SK-N-DZ (cell line): ENCODE measurements around the gene EFEMP1.

ENCODE experiments used
- DNase-seq: peaks from one replicate; pipeline ENCODE4 v3.0.0-alpha.2; 2015; ENCODE audit warnings: low spot score

The EFEMP1 gene

DNA sequence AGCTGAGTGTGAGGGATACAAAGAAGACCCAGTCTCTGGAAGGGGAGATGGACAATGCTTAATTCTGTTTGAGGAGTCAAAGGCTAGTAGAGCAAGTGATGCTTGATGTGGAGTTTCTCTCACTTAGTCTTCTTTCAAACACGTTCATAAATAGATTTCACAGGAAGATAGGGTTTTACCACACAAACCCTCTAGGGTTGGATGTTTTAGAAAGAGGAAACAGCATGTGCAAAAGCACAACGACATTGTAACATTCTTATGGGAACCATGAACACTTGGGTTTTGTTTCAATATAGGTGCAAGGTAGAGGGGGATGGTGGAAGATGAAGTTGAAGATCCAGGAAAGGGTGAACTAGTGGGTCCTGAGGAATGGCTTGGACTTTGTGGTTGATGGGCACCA is 10.8 kb upstream of the EFEMP1 start:
- no peak for DNase-seq

DNA sequence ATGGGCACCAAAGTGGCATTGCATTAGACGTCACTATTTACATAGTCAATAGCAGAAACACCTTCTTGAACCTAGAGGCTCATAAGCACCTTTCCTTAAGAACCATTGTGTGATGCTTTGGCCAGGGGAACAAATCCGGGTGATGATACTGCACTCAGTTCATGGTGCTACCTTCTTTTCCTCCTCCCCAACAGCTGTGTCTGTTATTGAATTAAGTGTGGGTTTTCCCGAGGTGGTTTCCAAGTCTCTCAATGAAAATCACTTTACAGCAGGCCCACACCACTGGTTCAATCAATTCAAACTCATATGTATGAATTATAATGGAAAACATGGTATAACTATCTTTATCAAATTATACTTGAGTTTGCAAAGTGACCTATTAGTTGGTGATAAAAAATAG is 9.3 kb upstream of the EFEMP1 start:
- DNase-seq = no peak

DNA sequence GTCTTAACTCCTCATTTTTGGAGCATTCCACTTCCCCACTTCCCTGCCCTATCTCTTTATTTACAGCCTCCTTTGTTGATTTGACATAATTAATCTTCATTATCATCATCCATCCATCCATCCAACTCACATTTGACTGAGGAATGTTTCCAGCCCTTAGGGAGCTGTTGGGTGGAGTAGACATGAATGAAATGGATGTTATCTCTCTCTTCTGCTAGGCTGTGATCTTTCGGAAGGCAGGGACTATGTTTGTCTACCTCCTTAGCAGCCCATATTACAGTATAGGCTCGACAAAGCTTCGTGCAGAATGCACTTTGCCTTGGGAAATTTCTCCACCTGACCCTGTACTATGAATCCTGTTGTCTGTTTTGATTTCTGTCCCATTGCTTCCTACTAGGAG is 7.7 kb upstream of the EFEMP1 start:
- DNase-seq = no peak

DNA sequence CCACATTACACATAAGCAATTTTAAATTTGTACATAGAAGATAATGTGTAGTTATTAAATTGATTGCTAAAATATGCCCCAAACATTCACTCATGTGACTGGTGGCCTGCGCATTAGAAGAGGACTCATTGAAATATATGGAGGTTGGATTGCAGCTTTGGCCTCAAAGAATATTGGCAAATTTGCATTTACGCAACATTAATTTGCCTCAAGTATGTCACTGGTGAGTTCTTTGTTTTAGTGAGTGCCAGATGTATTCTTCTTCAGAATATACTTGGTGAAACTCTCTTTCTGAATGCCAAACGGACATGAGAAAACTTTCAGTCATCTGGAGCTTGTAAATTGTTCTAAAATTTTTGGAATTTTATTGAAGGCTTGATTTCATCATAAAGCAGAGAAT is 5.9 kb upstream of the EFEMP1 start:
- no peak for DNase-seq

DNA sequence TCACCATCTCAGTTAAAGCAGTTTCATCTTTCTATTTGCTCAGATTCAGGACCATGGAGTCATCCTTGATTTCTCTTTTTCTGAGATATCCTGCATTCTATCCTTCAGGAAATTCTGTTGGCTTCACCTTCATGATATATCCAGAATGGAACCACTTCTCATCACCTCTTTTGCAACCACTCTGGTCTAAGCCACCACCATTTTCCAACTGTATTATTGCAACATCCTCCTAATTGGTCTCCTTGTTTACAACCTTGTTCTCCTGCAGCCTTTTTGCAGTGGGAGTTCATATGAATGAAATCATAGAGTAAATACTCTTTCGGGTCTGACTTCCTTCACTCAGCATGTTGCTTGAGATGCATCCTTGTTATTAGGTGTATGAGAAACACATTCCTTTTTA is 3.4 kb upstream of the EFEMP1 start:
- no peak for DNase-seq

DNA sequence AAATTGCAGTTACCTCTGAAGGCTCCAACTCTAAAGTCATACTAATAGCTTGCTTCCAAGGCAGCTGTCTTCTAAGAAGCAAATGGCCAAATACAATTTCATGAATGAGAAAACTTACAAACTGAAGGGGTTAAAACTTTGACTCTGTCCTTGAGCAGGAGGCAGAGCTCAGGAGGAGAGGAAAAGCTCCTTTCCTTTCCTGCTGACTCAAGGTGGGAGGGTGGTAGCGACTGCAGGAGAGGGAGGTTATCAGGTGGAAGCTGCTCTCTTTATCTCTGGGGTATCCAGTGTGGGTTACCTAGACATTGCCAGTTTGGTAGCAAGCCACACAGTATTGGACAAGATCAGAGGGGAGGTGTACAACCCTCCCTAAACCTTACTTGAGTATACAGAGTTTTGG is 2.7 kb upstream of the EFEMP1 start:
- DNase-seq = no peak

DNA sequence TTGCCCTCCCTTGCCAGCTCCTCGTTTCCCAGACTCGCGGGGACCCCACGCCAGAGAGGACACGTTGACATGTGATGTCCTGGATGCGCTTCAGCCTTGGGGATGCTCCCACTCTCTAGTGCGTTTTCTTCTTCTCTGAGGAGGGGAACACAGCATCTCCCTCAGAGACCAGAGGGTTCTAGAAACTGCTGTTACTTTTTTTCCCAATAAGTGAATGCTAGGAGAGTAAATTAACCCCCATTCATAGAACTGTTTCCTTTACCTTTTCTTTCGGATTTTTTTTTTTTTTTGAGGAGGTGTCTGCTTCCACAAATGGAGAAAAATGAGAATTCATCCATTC is 370 bp upstream of the EFEMP1 start:
- DNase-seq = no peak

DNA sequence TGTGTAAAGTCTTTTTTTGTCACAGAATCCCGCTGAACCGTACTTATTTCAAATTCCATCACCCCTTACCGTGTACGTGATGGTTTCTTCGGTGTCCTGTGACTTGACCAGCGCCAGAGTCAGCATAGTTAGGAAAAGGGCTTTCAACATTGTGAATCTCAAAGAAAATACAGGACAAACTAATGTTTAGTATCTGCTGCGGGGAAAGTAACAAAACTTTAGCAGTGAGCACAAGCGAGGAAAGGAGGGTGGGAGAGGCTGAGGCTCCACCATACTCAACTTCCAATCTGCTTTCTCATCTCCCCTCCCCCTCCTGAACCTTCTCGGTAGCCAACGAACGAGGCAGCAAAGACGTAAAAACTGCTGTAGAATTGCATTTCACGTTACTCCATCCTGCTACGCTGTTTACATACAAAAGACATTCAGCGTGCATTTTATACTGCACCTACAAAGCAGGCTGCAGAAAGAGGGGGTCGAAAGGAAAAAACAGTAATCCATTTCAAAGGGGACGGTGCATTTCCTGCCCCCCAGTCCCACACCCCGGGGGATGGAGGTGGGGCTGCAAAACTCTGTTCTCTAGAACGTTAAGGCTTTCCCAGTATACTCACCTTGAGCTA is 1.2 kb downstream of the EFEMP1 start:
- DNase-seq = no peak

DNA sequence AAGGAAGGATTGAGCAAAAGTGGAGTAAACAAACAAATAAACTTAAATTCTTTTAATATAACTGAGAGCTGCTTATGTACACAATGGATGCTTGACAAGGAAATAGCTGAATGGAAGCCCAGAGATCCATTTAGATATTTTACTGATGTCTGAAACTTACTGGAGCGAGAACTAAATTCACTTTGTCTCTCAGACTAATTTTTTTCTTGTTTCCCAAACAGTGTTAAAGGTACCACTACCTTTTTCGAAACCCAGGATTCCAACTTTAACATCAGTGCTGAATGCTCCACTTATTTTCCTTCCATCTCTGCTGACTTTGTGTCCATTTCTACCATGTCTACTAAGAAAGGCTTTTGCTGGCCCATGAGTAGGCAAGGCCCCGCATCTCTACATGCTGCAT is 4.0 kb downstream of the EFEMP1 start:
- DNase-seq = no peak

DNA sequence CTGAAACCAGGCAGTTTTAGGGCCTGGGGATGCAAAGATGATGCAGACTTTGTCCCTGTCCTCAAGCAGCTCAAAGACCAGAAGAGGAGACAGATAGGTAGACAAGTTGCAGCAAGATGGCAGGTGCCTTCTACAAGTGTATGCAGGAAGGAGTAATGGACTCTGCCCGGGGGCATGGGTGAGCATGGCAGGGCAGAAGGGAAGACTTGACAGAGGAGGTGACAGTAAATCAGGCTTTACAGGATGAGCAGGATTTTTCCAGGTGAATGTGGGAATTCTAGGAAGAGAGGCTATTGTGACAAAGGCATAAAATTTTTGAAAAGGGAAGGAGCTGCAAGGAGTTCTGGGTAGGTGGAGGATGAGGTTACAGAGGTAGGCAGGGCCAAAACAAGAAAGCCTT is 4.7 kb downstream of the EFEMP1 start:
- no peak for DNase-seq

DNA sequence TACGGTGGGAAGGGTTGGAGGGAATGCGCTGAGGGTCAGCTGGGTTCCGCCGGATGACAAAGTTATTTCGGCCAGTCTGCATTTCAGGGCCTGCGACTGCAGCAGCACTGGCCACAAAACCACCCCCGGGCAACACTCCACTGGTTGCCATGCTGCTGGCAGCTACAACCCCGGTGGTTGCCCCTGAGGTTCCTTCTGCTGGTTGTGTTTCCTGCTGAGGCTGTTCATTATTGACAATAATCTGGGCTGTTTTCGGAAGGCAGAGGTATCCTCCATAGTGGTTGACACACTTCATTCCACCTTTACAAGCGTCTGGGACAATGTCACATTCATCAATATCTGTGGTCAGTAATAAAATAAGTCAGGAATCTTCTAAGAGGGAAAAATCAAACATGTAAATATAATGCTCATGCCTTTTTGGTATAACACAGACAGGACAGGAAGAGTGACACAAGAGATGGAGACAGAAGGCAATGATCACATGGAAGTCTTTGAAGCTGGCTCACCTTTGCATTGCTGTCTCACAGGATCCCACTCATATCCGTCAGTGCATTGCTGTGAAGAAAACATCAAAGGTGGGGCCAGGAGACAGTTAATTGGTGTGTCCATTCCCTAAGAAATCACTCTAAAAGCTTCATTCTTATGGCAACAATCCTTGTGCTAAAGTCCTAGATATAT is 5.7 kb downstream of the EFEMP1 start:
- no peak for DNase-seq

DNA sequence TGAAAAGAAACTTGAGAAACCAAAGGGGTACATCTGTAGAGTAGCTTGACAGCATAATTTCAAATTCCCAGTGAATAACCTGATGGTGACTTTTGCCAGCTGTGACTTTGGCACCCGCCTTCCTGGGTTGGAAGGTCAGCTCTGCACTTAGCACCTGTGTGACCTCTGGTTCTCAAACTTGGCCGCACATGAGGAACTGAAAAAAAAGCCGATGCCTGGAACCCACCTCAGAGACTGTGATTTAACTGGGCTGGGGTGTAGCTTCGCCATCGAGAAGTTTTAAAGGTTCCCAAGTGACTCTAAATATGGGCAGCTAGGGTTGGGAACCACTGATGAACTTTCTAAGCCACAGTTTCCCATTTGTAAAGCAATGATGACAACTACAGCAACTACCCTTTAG is 6.5 kb downstream of the EFEMP1 start:
- no peak for DNase-seq

DNA sequence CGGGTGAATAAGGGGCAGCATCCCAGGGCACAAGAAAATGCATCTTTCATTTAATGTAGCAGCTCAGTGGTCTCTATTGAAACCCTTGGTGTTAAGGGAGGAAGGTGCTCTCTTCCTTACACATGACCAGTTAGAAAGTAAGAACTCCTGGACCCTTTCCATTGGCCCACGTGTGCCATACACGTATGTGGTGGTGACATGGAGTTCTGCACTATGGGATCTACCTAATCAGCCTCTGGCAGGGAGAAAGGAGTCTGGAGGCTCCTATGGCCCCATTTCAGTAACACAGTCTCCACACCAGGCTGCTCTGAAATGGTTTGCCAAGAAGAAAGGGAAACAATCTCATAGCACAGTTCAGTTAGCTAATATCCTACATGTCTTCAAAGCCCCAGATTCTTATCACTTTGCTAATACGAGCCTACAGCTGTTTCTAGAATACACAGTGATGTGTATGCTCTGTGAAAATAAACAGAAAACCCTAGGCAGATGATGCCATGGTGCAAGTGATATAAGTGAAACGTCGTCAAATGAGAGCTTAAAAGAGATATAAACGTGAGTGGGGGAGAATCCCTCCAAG is 7.0 kb downstream of the EFEMP1 start:
- DNase-seq = no peak

DNA sequence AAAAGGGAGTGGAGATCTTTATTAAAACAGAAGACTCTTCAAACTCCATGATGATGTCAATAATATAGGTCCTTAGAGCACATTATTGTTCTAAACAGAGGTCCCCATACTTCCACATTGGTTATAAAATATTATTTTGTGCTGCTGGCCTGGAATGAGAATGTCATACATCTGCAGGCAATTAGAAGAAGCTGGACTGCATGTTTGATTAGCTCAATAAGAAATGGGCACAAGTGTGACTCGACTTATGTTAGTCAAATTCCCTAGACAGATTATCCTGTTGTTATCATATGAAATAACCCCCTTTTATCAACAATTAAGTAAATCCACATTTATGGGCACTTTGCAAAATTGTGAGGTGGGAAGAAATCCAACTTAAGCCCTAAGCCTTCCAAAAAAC is 8.8 kb downstream of the EFEMP1 start:
- no peak for DNase-seq

DNA sequence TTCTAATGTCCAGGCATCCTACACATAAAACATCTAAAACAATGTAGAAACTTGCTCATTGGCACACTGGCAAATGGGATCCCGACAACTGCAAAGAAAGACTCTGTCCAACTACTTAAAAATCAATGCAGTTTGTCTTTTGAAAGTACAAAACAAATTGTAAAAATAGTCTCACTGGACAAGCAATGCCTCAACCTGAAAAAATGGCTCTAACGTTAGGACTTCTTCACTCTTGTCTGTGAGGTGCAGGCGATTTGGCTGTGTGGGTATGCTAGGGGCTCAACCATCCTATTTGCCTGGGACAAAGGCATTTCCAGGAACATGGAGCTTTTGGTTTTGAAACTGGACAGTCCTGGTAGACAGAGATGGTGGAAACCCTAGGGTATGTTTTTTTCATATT is 10.7 kb downstream of the EFEMP1 start:
- no peak for DNase-seq

DNA sequence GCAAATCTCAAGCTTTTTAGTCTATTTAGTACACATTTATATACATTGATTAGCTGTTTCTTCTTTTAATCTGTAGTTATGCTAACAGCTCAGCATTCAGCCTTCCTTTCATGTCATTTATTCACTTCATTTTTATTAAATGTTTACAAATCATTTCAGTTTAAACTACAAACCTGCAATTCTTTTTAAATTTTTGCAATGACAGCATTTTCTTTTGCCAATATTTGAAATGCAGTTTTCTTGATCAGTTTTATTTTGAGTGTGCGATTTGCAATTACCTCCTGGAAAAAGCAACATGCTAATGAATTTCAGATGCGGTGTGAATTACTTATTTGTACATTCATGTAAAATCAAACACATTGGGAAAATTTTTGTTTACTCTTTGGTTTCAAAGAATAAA is 13.5 kb downstream of the EFEMP1 start:
- no peak for DNase-seq

DNA sequence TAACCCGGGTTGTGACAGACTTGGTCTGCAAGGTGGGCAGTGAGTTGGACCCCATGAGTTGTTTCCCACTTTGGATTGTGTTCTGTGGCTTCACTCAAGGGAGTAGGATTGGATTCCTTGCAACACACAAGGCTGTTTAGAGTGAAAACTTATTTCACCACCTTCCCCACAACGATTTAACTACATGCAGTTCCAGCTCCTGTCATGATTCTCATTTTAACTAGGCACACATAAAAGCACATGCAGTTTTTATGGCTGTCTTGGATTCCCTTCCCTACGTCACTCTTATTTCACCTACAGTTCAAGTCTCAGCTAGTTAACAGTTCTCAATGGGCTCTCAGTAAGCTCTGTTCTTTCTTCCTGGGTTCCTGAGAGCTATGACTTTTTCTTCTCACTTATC is 15.9 kb downstream of the EFEMP1 start:
- no peak for DNase-seq

DNA sequence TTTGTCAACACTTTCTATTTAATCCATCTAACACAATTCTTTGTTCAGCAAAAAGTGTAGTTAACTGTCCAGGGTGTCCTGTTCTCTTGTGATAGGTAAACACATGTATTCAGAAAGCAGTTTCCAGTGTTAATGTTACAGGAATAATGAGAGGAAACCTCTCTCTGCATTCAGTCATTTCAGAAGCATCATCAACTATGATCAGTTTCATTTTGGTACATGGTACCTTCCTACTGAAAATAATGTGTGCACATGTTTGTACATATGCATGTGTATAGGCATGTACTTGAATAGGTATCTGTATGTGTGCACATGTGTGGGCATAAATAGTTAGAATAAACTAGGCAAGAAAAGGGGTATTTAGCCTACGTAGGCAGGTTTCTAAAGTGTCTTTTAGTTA is 16.6 kb downstream of the EFEMP1 start:
- no peak for DNase-seq

DNA sequence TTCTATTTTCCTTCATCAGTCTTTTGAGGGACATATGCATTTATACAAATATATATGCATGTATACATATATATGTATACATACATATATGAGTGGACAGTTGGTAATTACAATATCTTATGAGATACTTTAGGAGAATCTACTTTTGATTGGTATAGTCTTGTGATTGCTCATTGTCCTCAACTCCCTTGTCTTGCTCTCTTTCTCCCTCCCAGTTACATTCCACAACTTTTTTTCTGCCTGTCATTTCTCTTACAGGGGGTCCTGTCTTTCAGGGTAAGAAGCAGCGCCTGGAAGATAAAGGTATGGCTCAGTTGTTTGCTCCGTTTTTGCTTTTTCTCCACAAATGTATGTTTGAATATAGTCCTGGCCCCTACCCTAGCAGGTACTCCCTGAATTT is 19.9 kb downstream of the EFEMP1 start:
- DNase-seq = no peak

DNA sequence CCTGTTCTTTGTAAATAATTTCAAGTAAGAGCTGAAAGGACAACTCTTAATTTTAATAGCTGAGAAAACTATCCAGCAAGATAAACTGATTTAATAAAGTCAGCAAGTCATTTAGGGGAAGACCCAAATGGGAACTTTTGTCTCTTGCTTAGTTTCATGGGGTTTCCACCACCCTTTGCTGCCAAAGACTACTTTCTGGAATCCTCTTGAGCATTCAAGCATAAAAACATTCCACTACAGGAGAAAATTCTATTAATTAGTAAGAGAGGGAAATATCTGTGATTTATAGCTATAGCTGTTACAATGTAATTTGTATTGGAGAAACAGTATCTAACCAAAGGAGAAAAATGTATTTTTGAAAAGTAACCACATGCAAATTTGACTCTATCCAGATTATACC is 20.6 kb downstream of the EFEMP1 start:
- DNase-seq = no peak

DNA sequence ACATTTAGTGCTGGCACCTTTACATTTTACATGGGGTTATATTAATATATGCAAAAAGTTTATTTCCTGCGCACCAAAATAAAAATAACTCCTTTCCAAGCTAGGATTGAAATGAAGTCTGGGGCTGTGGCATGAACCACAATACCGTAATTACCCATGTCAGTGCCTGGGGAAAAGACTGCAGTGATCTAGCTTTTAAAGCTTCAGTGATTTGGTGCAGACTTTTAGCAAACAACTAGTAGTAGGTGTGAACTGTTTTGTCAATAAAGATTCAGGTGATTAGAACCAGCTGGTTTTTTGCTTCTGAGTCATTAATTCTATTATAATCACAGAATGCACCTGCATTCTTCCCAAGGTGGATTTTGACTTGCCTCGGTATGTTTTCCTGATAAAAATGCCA is 21.2 kb downstream of the EFEMP1 start:
- DNase-seq = no peak

DNA sequence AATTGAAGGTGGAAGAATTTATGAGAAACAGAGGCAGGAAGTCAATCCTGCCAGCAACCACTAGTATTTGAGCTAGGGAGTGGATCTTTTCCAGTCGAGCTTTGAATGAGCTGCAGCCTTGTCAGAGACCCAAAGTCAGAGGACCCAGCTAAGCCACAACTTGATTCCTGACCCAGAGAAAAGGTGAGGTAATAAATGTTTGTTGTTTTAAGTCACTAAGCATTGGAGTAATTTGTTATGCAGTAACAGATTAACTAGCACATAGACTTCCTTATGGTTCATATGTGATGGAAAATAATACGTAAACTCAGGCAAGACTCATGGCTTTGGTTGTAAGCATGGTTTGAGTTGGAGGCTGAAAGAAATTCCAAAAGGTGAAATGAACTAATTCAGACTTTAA is 21.6 kb downstream of the EFEMP1 start:
- DNase-seq = no peak

DNA sequence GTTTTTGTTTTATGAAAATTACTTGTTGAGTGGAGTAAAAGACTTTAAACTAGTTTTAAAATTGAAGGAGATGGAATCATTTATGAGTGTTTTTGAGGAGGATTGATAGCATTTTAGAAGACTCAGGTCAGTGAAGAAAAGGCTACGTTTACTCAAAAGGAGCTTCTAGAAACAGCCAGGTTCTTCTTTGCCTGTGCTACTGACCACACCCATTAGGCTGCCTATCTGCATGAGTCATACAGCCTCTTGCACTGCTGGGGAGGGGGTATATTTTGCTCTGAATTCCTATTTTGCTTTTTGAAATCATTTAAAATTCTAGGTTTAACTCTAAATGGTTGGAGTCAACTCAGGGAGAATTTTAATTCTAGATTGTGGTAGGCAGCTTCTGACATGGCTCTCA is 22.3 kb downstream of the EFEMP1 start:
- DNase-seq = no peak

DNA sequence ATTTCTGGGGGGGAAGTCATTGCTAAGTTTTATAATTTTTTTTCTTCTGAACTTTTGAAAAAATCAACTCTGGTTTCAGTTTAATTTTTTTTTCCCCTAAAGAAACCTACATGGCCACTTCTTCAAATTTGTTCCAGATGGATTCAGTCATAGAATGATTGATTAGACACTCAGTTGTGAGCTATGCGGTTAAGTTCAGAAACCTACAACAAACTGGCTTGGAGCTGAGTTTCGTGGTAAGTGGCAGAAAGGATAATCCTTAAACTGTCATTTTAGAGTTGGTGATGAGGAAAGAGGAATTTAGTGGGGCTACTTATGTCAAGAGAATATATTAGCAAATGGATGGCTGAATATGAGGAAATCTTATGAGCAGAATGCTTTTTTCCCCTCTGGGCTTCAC is 23.7 kb downstream of the EFEMP1 start:
- no peak for DNase-seq
